Thyroid gland (tissue), 4 donors: Measurements from ENCODE around the gene CYGB. TPM values are rescaled to one million over a fixed set of nuclear protein-coding genes. Genes with fewer than 3 reads are reported as not detected.

Experiments
- DNase-seq, 2 donors: peaks; one replicate each; pipeline ENCODE4 v3.0.0-alpha.2; 2019
- H3K27ac ChIP-seq, 3 donors: fragments of 200-600 bp; sonication (generic); 1 replicate in 2 of 3; 2 replicates in 1 of 3; pipeline ENCODE4 v1.5.1; 2016 to 2019; ENCODE audit warnings: mild to moderate bottlenecking in 1 of 3, moderate library complexity in 1 of 3
- H3K27me3 ChIP-seq: fragments of 200-600 bp; sonication (generic); one replicate; pipeline ENCODE4 v1.5.1; 2019
- H3K36me3 ChIP-seq, 2 donors: fragments of 200-600 bp; sonication (generic); one replicate each; pipeline ENCODE4 v1.5.1; 2016 to 2019
- H3K4me1 ChIP-seq, 2 donors: fragments of 200-600 bp; sonication (generic); one replicate each; pipeline ENCODE4 v1.5.1; 2017 to 2019
- H3K4me3 ChIP-seq, 3 donors: fragments of 200-600 bp; sonication (generic); replicated peaks in 1 of 3; 1 replicate in 2 of 3; 2 replicates in 1 of 3; pipeline ENCODE4 v1.5.1; 2016; ENCODE audit warnings: mild to moderate bottlenecking in 1 of 3
- H3K9me3 ChIP-seq: fragments of 200-600 bp; sonication (generic); one replicate; pipeline ENCODE4 v1.5.1; 2017
- CTCF ChIP-seq, 6 experiments: fragments of 200-600 bp in 3 of 6; fragments of 450-650 bp in 3 of 6; sonication (generic) in 3 of 6; IDR thresholded peaks; one replicate each; pipeline ENCODE4 v1.5.1; 2016 to 2019; ENCODE audit warnings: antibody characterized with exemption in 6 of 6, mild to moderate bottlenecking in 2 of 6, inconsistent platforms in 1 of 6, moderate library complexity in 1 of 6
- POLR2A ChIP-seq, 2 donors: fragments of 450-650 bp; IDR thresholded peaks; one replicate each; pipeline ENCODE4 v1.6.1; 2017; ENCODE audit warnings: antibody characterized with exemption in 2 of 2, mild to moderate bottlenecking in 2 of 2, moderate library complexity in 1 of 2
- WGBS, 2 donors: methylation state at CpG; one replicate each; pipeline ENCODE4 v1.1.5; 2017; 5-methylcytosine and 5-hydroxymethylcytosine counted together
- intact Hi-C: fragments of 100-400 bp; cut with DNase I; formaldehyde crosslinking; loops from one replicate; pipeline ENCODE4 v1.15.1; 2023
- total RNA-seq, 4 donors: library from RNA; depleted of rRNA; stranded (reverse); fragments of >200 nt; gene quantifications; one replicate each; pipeline ENCODE4 v1.2.3, GENCODE V29; 2016

CYGB gene
- total RNA-seq, 4 donors from 2014 or later, result 14.7 to 32.3 (median 25.6) TPM

- H3K27me3 ChIP-seq, result no peaks in the 10 kb centered on the region
- WGBS, 2 donors, result 90 to 92% methylated on average over 8 of the region's 8 CpGs
- H3K36me3 ChIP-seq, result no peaks in the 10 kb centered on the region
- no peaks in the 10 kb centered on the region for H3K9me3 ChIP-seq
- DNase-seq, result no peak
- intact Hi-C loops, result no loop called here
- H3K4me1 ChIP-seq, result peaks cover 17 to 46% of the 10 kb centered on the region in 2 donors
- no peak overlapping the region for H3K4me3 ChIP-seq
- TF ChIP-seq POLR2A (IDR thresholded peaks at IDR 0.05), result no peak
- TF ChIP-seq CTCF (IDR thresholded peaks at IDR 0.05), result no peak
- peak overlapping the region in 2 of 3 donors; percentile 93 to 95 for H3K27ac ChIP-seq
Observed at GRCh38 chr17:76532072-76532651, 5.3 kb downstream of the CYGB start.

- 74% methylated on average over 12 to 15 of the region's 18 CpGs for WGBS, 2 donors
- intact Hi-C loops, result no loop called here
- DNase-seq, result no peak
- H3K27ac ChIP-seq, result peak overlapping the region; percentile 89 to 95 (median 93)
- no peaks in the 10 kb centered on the region for H3K36me3 ChIP-seq
- H3K4me3 ChIP-seq, result no peak overlapping the region
- no peaks in the 10 kb centered on the region for H3K9me3 ChIP-seq
- no peaks in the 10 kb centered on the region for H3K27me3 ChIP-seq
- peaks cover 20 to 47% of the 10 kb centered on the region in 2 donors for H3K4me1 ChIP-seq
- TF ChIP-seq POLR2A (IDR thresholded peaks at IDR 0.05) (no peak), CTCF (IDR thresholded peaks at IDR 0.05) (no peak)
Observed at GRCh38 chr17:76531486-76532038, 5.9 kb downstream of the CYGB start.

- intact Hi-C loops, result no loop called here
- TF ChIP-seq POLR2A (IDR thresholded peaks at IDR 0.05) (no peak), CTCF (IDR thresholded peaks at IDR 0.05) (no peak)
- peaks cover 20 to 50% of the 10 kb centered on the region in 2 donors for H3K4me1 ChIP-seq
- no peak for DNase-seq
- no peaks in the 10 kb centered on the region for H3K36me3 ChIP-seq
- H3K4me3 ChIP-seq, result no peak overlapping the region
- H3K27ac ChIP-seq, result peak overlapping the region; percentile 89 to 95 (median 93)
- no peaks in the 10 kb centered on the region for H3K27me3 ChIP-seq
- 78 to 85% methylated on average over 10 to 30 of the region's 32 CpGs for WGBS, 2 donors
- H3K9me3 ChIP-seq, result no peaks in the 10 kb centered on the region
Observed at GRCh38 chr17:76530811-76531485, 6.6 kb downstream of the CYGB start.

GRCh38 chr17:76530095-76530723, 7.3 kb downstream of the CYGB start:
- DNase-seq, result peak; percentile 37 to 44
- WGBS, 2 donors, result 66 to 75% methylated on average over 20 to 22 of the region's 23 CpGs
- TF ChIP-seq CTCF (IDR thresholded peaks at IDR 0.05) (no peak), POLR2A (IDR thresholded peaks at IDR 0.05) (no peak)
- Histone ChIP-seq H3K4me3 (no peak overlapping the region), H3K27me3 (no peaks in the 10 kb centered on the region), H3K9me3 (no peaks in the 10 kb centered on the region), H3K4me1 (peaks cover 21 to 55% of the 10 kb centered on the region in 2 donors), H3K27ac (peak overlapping the region; percentile 89 to 95 (median 93)), H3K36me3 (no peaks in the 10 kb centered on the region)
- intact Hi-C loops, result no loop called here
